Measurements from ENCODE around the gene TUSC2.
A peak's percentile ranks its signal among the peaks of the same experiment; 100 is the strongest.

TUSC2 gene

DNA sequence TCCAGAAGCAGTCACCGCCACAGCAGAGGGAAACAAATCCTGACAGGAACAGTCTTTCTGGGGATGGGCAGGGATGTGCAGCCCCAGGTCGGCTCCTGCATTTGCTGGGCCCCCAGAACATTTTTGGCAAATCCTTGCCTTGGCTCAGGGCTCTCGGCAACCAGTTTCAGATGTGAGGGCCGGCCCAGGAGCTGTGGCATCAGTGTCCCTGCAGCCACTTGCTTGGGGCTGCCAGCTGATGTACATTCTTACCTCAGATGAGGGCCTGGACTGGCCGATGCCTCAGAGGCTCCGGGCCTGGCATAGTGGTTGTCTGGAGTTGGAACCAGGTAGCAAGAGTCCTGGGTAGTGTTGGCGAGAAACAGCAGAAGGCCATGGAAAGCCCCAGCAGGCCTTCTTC is 26.8 kb upstream of the TUSC2 start:
- no peak for DNase-seq (ENCODE audit: low read depth in 2 of 2)

DNA sequence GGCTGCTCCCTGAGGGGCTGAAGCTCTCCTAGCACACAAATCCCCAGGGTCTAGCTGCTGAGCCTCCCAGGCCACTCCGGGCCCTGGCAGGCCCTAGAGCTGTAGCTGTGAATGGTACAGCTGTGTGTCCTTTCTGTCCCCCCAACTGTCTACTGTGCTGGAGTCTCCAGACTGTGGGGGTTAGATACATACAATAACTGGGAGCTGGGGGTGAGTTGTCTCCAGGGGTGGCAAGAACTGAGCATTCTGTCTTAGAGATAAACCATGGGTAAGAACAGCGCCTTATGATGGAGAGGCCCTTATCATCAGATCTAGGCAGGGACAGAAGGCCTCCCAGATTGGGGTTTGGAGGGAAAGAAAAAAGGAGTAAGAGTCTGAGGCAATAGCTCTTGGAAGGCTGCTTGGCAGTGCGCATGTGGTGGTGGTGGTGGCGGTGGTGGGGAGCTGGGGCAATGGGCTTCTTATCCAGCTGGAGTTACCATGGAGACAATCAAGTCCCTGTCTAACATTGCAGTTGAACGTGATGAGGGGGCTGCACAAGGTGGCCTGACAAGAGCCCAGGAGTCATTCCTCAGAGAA is 26.3 kb upstream of the TUSC2 start:
- DNase-seq (ENCODE audit: low read depth in 2 of 2), result no peak

- DNase-seq (ENCODE audit: low read depth in 2 of 2), result no peak
These were observed 25.4 kb upstream of the TUSC2 start for GRCh38 chr3:50353245-50354004.

DNA sequence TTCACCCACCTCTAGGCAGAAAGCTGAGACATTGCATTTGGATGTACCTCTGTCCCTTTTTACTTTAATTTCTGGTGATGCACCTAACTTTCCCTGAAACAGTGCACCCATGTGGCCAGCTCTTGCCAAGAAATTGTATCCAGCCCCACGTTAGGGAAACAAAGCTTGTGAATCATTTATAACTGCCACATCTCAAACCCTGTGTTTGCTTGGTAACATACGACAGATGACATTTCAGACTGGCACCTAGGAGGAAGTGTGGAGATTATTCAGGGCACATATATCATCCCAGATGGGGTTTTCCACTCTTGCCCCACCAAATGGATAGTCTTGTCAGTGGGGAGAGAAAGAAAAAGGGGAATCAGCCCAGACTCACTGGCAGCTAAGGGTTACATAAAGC is 24.8 kb upstream of the TUSC2 start:
- DNase-seq (ENCODE audit: low read depth in 2 of 2), result no peak

DNA sequence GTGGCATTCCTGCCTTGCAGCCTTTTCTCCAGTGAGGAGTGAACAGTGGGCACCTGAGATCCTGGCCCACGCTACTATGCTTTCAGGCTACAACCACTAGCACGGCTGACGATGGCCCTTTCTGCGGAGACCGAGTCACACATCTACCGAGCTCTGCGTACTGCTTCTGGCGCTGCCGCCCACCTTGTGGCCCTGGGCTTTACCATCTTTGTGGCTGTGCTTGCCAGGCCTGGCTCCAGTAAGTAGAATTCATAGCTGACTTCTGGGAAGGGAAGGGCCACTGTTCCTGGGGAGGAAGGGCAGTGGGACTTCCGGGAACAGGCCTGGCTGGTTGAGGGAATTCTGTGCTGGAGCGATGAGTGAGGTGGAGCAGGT is 23.3 kb upstream of the TUSC2 start:
- DNase-seq (ENCODE audit: low read depth in 2 of 2), result no peak

DNA sequence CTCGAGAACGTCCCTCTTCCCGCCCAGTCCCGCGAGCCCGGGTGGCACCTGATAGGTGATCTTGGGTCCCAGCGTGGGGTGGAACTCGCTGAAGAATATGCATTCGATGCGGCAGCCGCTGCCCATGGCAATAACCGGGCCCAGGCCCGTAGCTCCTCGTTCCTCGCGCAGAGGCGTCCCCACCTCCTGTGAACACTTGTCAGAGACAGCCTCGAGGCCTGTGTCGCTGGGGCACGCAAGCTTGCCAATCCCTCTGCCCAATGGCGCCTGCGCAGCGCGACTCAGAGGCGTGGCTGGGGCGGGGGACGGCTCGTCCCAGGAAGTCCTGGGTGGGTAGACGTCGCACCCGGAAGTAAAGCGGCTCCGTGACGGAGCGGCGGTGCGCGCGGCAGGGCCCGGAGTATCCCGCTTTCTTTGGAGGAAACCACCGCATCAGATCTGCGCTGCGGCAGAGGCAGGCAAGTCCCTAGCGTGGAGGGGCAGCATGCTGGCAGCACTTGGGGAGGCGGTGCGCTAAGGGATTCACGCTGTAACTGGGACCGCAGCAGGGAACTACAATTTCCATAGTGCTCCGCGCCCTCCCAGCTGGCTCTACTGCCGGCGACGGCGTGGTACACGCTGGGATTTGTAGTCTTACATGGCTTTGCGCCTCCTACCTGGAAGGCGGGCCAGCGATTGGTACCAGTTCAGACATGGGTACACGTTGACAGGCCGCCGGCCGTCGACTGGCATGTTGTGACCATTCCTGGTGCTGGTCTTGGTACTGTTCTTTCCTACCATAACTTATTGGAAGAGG is 22.7 kb upstream of the TUSC2 start, which contains the start of the genes CYB561D2 and NPRL2:
Gene CYB561D2 (plus strand): TSS at position 336 of the 796 bp plus-strand sequence. CDS start 572 bp downstream, outside the sequence.
Gene NPRL2 (minus strand): TSS at position 249 of the 796 bp plus-strand sequence. CDS start 123 bp downstream, at position 126.
- DNase-seq (ENCODE audit: low read depth in 2 of 2), result peak; percentile 97 to 98

DNA sequence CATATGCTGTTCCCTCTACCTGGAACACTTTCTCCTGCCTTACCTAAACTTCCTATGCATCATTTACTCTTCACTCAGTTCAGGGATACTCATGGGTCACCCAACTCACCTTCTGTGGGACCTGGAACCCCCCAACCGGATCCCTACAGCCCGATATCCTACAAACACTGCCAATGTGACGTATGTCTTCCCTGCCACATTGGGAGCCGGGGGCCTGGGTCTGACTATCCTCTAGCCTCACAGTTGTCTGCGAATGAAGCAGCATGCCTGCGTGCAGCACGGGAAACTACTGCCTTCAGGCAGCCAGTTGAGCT is 22.1 kb upstream of the TUSC2 start:
- no peak for DNase-seq (ENCODE audit: low read depth in 2 of 2)

GRCh38 chr3:50347187-50347813 is 19.3 kb upstream of the TUSC2 start:
- DNase-seq (ENCODE audit: low read depth in 2 of 2), result peak; percentile 60 to 65

GRCh38 chr3:50345586-50346234 is 17.7 kb upstream of the TUSC2 start, which contains the start of gene ZMYND10:
ZMYND10 (minus strand) TSS chr3:50345732; CDS start chr3:50345579, 153 bp downstream.
- peak in 1 of 2 donors; percentile 70 for DNase-seq (ENCODE audit: low read depth in 2 of 2)

- DNase-seq (ENCODE audit: low read depth in 2 of 2), result no peak
These were observed 17.0 kb upstream of the TUSC2 start for GRCh38 chr3:50345008-50345407.

DNA sequence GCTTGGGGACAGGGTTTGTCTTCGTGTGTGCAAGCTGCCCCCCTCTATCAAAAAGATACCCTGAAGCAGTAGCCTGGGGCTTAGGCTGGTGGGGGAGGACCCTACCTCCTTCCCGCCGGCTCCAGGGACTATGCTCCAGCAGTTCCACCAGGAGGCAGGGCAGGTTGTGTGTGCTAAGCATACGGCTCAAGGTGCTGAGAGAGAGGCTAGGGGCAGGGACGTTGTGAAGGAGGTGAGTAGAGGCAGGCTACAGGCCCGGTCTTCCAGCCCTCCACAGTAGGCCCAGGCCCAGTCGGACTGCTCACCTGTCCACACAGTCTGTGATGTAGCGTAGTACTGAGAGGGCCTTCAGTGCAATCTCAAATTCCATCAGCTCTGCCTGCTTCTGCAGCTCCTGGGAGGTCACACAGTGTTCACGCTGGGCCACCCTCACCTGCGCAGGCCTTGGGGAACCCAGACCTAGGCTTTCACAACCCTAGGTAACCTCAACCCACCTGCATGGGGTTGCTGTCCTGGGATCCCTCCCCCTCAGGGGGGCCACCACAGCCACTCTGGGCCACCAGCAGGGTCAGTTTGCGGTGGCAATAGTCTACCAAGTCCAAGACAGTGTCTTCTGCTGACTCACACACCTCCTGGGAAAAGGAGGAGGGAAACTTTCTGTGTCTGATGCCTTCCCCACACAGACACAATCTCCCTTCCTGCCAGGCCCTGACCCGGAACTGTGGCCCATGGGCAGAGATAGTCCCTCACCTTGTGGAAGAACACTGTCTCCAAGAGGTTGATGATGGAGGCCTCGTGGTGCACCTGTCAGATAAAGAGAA is 15.0 kb upstream of the TUSC2 start:
- no peak for DNase-seq (ENCODE audit: low read depth in 2 of 2)

GRCh38 chr3:50341996-50342650 is 14.1 kb upstream of the TUSC2 start:
- DNase-seq (ENCODE audit: low read depth in 2 of 2), result no peak

DNA sequence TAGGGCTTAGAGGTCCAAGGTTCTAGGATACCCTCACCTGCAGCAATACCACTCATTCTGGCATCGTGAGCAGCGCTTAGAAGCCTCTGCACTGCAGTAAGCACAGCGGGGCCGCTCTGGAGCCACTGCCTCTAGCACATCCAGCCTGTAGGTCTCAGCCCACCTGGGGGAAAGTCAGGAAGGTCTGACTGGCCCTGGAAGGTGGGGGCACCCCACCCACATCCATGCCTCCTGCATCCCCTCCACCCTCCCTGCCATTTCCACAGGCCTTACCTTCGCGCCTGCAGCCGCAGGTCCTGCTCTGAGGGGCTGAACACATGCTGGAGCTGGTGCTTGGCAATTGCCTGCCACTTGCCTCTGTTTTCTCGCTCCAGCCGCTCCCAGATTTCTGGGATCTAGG is 13.5 kb upstream of the TUSC2 start:
- DNase-seq (ENCODE audit: low read depth in 2 of 2), result no peak

GRCh38 chr3:50340448-50341329 is 12.7 kb upstream of the TUSC2 start, which contains the start of gene RASSF1:
RASSF1 (minus strand) TSS chr3:50340836; CDS start chr3:50340805, 31 bp downstream.
- DNase-seq (ENCODE audit: low read depth in 2 of 2), result peak in 1 of 2 donors; percentile 65

GRCh38 chr3:50340147-50340447 is 12.1 kb upstream of the TUSC2 start:
- no peak for DNase-seq (ENCODE audit: low read depth in 2 of 2)

- no peak for DNase-seq (ENCODE audit: low read depth in 2 of 2)
These were observed 11.6 kb upstream of the TUSC2 start for GRCh38 chr3:50339485-50340146.

DNA sequence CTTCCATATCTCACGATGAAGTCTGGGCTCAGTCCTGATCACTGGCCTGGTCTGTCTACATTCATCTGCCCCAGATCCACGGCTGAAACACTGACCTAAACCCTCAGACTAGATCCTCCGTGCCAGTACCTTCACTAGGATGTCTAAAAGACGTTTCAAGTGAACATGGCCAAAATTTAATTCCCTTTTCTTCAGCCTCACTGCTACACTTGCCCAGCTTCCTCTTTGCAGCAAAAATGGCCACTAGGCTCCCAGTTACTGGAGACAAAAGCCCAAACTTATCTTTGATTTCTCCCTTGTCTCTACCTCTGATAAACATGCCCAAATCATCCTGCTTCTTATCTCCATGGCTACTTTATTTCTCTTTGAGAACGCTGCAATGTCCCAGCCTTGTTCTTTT is 10.9 kb upstream of the TUSC2 start:
- no peak for DNase-seq (ENCODE audit: low read depth in 2 of 2)

DNA sequence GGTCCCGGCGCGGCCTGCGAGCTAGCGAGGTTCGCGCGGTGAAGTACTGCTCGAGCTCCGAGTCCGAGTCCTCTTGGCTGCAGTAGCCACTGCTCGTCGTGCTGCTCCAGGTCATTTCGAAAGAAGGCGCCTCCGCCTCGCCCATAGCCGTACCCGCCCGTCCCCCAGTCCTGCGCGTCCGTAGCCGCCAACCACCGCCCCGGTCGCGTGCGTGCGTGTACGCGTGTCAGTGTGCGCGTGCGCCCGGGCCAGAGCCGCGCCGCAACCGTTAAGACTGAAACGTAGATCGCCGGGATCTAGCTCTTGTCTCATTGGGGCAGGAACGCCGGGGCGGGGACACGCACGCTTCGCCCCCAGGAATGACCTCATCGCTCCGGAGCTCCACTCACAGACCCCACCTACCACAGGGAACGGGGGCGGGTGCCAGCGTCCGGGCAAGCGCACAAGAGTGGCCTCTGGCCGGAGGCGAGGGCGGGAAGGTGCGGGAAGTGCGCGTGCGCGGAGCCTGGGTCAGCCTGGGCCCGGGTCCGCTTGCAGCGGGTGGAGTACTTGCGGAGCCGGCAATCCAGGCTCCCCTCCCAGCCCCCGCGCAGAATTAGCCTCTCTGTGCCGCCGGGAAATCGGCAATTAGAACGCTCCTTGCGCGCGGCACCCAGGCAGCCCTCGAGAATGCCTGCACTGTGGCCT is 9.3 kb upstream of the TUSC2 start:
- peak; percentile 96 to 97 for DNase-seq (ENCODE audit: low read depth in 2 of 2)

All from stimulated activated CD4-positive, alpha-beta T cell treated with anti-CD3 and anti-CD28 coated beads, Interleukin-15, amount 100 ng/mL, for 48 hours (primary cell).